ENCODE results near the gene REG3G. TPM values are rescaled to one million over a fixed set of nuclear protein-coding genes. Genes with fewer than 3 reads are reported as not detected.

Gene REG3G
- total RNA-seq, result not detected
- long read RNA-seq, result 0 reads

GRCh38 chr2:79025421-79025820 lies at the start of gene REG3G:
Gene REG3G (plus strand): TSS chr2:79025702. CDS start chr2:79026094, 392 bp downstream.
- TF ChIP-seq CTCF (IDR thresholded peaks at IDR 0.05), result no peak
- intact Hi-C loops (cut with DNase I), result no loop called here
- Histone ChIP-seq H3K36me3 (no peaks in the 10 kb centered on the region), H3K4me1 (no peaks in the 10 kb centered on the region), H3K4me3 (no peak within 1 kb of the TSS), H3K27me3 (ENCODE audit: low read depth) (no peaks in the 10 kb centered on the region), H3K27ac (no peak within 1 kb of the TSS), H3K9me3 (no peaks in the 10 kb centered on the region)
- no peak for DNase-seq
- no peak for ATAC-seq

GRCh38 chr2:78977661-78978145 lies 47.8 kb upstream of the REG3G start:
- peak; percentile 61 to 78 for ATAC-seq
- TF ChIP-seq CTCF (IDR thresholded peaks at IDR 0.05), result no peak

GRCh38 chr2:78978340-78978739 lies 47.2 kb upstream of the REG3G start:
- intact Hi-C loops (cut with DNase I), result no loop called here
- TF ChIP-seq CTCF (IDR thresholded peaks at IDR 0.05), result no peak
- no peaks in the 10 kb centered on the region for H3K27me3 ChIP-seq (ENCODE audit: low read depth)
- H3K4me3 ChIP-seq, result no peak overlapping the region
- ATAC-seq, result no peak
- H3K4me1 ChIP-seq, result no peaks in the 10 kb centered on the region
- no peak overlapping the region for H3K27ac ChIP-seq
- DNase-seq, result no peak
- H3K36me3 ChIP-seq, result no peaks in the 10 kb centered on the region
- H3K9me3 ChIP-seq, result no peaks in the 10 kb centered on the region

More at GRCh38 chr2:78977661-78978145, 47.8 kb upstream of the REG3G start:
- Histone ChIP-seq H3K9me3 (no peaks in the 10 kb centered on the region), H3K27ac (no peak overlapping the region), H3K27me3 (ENCODE audit: low read depth) (no peaks in the 10 kb centered on the region), H3K4me1 (no peaks in the 10 kb centered on the region), H3K4me3 (no peak overlapping the region), H3K36me3 (no peaks in the 10 kb centered on the region)
- no peak for DNase-seq
- intact Hi-C loops (cut with DNase I), result no loop called here

- intact Hi-C loops (cut with DNase I), result no loop called here
- DNase-seq, result no peak
- Histone ChIP-seq H3K36me3 (no peaks in the 10 kb centered on the region), H3K27me3 (ENCODE audit: low read depth) (no peaks in the 10 kb centered on the region), H3K4me3 (no peak overlapping the region), H3K9me3 (no peaks in the 10 kb centered on the region), H3K4me1 (no peaks in the 10 kb centered on the region), H3K27ac (no peak overlapping the region)
- TF ChIP-seq CTCF (IDR thresholded peaks at IDR 0.05), result peak; percentile 65
- ATAC-seq, result peak in 1 of 2 donors; percentile 36
Measured at GRCh38 chr2:78979380-78980151, 45.9 kb upstream of the REG3G start.

GRCh38 chr2:78980152-78980465 lies 45.4 kb upstream of the REG3G start:
- Histone ChIP-seq H3K4me1 (no peaks in the 10 kb centered on the region), H3K27me3 (ENCODE audit: low read depth) (no peaks in the 10 kb centered on the region), H3K4me3 (no peak overlapping the region), H3K9me3 (no peaks in the 10 kb centered on the region), H3K27ac (no peak overlapping the region), H3K36me3 (no peaks in the 10 kb centered on the region)
- no peak for TF ChIP-seq CTCF (IDR thresholded peaks at IDR 0.05)
- no peak for DNase-seq
- ATAC-seq, result no peak
- intact Hi-C loops (cut with DNase I), result no loop called here

Measured in lower lobe of right lung (tissue), 2 donors.